Activated CD4-positive, alpha-beta T cell treated with anti-CD3 and anti-CD28 coated beads for 4 hours (primary cell): ENCODE measurements around the gene UBD.

Source experiments
- DNase-seq, 2 donors: peaks; one replicate each; pipeline ENCODE4 v3.0.0-alpha.2; 2020

UBD gene

GRCh38 chr6:29521006-29521680 is 38.4 kb downstream of the UBD start:
- no peak for DNase-seq

DNA sequence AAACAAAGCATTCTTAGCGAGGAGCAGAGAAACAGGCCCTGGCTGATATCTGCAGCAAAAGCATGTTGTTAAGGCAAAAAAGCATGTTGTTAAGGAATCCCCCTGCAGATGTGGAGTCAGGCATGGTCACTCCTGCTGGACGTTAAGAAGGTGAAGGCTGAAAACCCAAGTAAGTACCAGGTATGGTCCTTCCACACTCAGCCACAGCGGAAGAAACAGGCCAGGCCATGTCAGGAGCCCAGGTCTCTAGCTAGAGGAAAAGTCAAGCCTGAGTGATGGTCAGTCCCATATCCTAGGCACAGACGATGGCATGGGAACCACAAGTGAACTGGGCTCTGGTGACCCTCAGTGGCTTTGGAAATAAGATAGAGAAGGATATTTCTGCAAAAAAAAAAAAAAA is 39.3 kb downstream of the UBD start:
- no peak for DNase-seq

- no peak for DNase-seq
Observed at GRCh38 chr6:29519291-29520010, 40.1 kb downstream of the UBD start.

DNA sequence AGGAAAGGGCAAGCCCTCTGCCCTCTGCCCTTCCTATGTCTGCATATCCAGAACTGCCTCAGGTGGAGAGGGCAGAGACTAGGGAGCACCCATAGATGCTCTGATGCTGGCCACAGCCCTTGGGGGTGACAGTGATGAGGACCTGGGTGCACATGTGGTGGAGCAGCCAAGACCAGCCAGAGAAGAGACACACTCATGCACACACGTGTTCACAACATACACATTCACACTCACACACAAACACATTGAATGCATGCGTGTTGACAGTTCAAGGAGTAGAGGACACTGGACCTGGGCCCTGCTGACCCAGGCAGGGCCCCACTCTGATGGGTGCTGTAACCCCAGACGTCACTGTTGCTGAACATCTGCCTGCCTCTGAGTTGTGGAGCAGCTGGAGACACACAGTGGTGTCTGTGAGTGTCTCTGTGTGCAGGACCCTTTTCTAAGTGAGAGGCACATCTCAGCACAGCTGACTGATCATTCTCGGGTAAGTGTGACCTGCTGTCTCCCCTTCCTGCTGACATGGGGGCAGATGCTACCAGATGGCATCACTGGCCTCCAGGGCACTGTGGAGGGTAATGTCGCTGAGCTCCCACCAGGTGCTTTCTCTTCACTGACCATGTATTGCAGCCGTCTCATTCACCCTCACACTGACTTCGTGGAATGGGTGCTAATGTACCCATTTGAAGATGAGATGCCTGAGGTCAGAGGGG is 41.6 kb downstream of the UBD start:
- DNase-seq, result no peak

DNA sequence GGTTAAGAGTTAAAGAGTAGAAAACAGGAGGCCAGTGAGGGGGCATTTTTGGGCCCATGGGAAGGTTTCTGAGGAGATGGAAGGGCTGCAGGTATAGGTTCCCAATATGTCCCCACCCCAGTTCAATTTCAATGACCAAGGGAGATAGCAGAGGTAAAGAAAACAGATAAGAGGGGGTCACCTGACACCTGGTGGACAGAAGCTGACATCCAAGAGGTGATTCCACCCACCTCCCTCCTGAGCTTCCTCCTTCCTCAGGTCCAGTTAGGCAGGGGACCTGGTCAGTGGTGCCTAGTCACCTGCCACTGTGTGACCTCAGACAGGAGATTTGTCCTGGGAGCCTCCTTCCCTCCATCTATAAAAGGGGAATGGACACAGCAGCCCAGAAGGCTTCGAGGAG is 42.3 kb downstream of the UBD start:
- DNase-seq, result no peak

DNA sequence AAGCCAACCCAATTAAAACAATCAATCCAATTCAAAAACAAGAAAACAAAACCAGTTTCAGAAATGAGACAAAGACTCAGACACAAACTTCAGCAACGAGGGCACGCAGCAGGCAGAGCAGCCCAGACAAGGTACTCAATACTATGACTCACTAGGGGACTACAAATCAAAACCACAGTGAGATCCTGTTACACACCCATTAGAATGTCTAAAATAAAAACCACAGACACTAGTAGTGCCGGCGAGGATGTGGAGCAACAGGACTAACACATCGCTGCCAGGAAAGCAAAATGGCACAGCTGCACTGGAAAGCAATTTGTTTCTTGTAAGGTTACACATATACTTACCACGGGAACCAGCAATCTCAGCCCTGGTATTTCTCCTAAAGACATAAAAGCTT is 43.4 kb downstream of the UBD start:
- DNase-seq, result peak; percentile 17 to 28

DNA sequence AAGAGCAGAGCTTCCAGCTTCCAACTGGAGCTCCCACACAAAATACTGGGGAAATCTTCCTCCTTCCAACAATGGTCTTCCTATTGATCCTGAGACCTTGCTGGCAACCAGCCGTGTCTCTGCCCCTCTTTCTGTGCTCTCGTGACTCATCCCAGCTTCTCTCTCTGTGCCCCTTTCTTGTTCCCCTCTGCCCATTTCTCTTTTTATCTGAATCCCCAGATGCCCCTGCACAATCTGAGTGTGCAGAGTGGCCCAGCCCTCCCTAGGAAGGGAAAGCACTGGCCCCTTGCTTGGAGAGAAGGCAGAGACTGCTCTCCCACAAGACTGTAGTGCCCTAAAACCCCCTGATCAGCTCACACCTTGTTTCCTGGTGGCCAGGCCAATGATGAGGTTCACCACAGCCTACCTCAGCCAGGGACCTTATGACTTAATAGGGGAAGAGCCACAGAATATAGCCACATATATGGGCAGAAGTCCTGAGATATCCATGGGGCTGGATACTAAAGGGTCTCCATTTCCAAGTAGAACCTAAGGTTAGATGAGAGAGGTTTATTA is 48.7 kb downstream of the UBD start:
- DNase-seq, result no peak

DNA sequence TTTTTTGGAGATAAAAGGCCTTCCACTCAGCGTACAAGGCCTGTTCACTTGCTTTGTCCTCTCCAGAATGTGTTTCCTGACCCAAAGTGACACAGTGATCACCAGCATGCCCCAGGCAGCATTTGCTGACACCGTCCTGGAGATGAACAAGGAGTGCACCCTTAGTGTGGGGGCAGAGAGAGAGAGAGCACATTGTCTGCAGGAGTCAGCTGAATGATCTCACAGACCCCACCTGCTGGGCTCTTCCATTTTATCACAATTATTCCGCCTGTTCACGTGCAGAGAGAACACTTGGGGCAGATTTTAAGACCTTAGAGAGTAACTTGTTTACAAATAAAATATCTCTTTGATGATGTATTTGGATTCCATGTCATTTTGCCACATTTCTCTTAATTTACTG is 49.3 kb downstream of the UBD start:
- no peak for DNase-seq

DNA sequence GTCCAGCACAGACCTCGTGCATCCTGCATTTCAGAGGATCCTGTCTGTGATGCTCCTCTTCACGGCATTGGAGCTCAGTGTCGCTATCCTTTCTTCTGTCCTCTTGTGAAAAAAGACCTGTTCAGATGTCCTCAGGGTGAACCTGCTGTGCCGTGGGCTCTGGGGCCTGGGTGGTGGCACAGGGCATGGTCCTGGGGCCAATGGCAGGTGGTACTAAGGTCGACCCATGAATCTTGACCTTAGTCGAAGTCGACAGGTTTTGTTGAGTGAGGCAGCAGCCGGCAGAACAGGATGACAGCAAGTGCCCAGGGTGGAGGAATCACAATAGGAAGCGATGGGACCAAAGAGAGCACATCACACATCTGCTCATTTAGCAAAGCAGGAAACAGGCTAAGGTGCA is 49.8 kb downstream of the UBD start:
- DNase-seq, result no peak

GRCh38 chr6:29509239-29509638 is 50.3 kb downstream of the UBD start:
- DNase-seq, result no peak

- DNase-seq, result no peak
Observed at GRCh38 chr6:29507319-29507718, 52.2 kb downstream of the UBD start.

- DNase-seq, result no peak
Observed at GRCh38 chr6:29506446-29507067, 53.0 kb downstream of the UBD start.

- no peak for DNase-seq
Observed at GRCh38 chr6:29505808-29506207, 53.7 kb downstream of the UBD start.
